ENCODE results near the gene CNN2. TPM values are rescaled to one million over a fixed set of nuclear protein-coding genes. Genes with fewer than 3 reads are reported as not detected.
A peak's percentile ranks its signal among the peaks of the same experiment; 100 is the strongest.

CNN2 gene
- polyA plus RNA-seq, 1 donor from 2014 or later, result 42.8 TPM

DNA sequence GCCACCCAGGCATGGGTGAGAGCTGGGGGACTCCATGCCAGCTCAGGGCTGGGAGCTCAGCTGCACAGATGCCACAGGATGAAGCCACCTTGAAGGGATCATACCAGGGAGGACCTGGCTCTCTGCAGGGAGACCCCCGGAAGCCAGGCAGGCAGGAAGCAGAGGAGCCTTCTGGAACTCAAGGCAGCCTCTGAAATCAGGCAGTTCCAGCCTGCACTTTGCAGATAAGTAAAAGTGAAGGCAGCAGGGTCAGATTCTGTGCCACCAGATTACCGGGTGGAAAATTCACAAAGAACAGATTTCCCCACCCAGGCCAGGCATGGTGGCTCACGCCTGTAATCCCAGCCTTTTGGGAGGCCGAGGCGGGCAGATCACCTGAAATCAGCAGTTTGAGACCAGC is 8.0 kb upstream of the CNN2 start:
- Histone ChIP-seq H3K9me3 (ENCODE audit: low read length) (no peaks in the 10 kb centered on the region), H3K9me2 (ENCODE audit: insufficient read depth, low read length) (no peaks in the 10 kb centered on the region), H3K9ac (ENCODE audit: low read length) (peak overlapping the region; percentile 16), H3K4me2 (ENCODE audit: low read length) (no peak overlapping the region), H2AFZ (ENCODE audit: low read depth, low read length) (no peak overlapping the region), H3F3A (ENCODE audit: insufficient read depth, low read length, poor library complexity, severe bottlenecking) (no peaks in the 10 kb centered on the region), H3K27me3 (ENCODE audit: insufficient read depth, low read depth, low read length) (no peaks in the 10 kb centered on the region), H3K27ac (ENCODE audit: low read length) (no peak overlapping the region), H4K20me1 (ENCODE audit: insufficient read depth) (peaks cover 12% of the 10 kb centered on the region), H3K79me2 (replicated peaks; ENCODE audit: insufficient read depth, low read length) (peaks cover 43% of the 10 kb centered on the region), H3K4me3 (ENCODE audit: low read length) (peak overlapping the region; percentile 16), H3K36me3 (ENCODE audit: insufficient read depth, low read length) (no peaks in the 10 kb centered on the region)
- TF ChIP-seq TAF1 (IDR thresholded peaks at IDR 0.05; ENCODE audit: low read depth), result no peak
- TF ChIP-seq MXI1 (conservative IDR thresholded peaks at IDR 0.05; ENCODE audit: poor library complexity, severe bottlenecking), result no peak
- no peak for TF ChIP-seq RAD21 (conservative IDR thresholded peaks at IDR 0.05)
- no peak for TF ChIP-seq SMC3 (conservative IDR thresholded peaks at IDR 0.05; ENCODE audit: poor library complexity)

DNA sequence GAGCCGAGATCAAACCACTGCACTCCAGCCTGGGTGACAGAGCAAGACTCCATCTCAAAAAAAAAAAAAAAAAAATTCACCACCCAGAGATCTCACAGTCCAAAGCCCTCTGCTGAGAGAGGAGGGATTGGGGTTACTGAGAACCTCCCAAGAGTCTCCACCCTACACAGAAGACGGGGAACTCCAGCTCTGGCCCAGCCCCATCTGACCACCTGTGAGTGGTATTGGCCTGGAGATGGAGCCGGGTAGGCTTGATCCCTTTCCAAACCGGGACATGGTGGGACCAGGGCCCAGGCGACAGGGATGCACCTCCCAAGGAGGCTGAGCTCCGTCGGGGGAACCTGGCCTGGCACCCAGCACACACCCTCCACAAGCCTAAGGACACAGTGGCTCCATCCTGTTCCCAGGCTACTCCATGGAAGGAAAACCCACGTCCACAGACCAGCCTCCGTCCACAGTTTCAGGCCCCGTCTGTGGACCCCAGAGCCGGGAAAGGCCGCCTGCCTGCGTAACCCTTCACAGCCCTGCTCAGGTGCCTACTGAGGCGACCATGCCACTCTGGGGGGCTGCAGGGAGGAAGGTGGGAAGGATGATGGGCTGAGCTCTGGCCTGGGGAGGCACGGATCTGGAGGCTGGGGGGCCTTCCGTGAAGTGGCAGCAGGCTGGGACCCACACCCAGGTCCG is 7.3 kb upstream of the CNN2 start:
- H3K9me3 ChIP-seq (ENCODE audit: low read length), result no peaks in the 10 kb centered on the region
- peaks cover 12% of the 10 kb centered on the region for H4K20me1 ChIP-seq (ENCODE audit: insufficient read depth)
- no peaks in the 10 kb centered on the region for H3F3A ChIP-seq (ENCODE audit: insufficient read depth, low read length, poor library complexity, severe bottlenecking)
- H3K27me3 ChIP-seq (ENCODE audit: insufficient read depth, low read depth, low read length), result no peaks in the 10 kb centered on the region
- H3K9ac ChIP-seq (ENCODE audit: low read length), result peak overlapping the region; percentile 85
- H2AFZ ChIP-seq (ENCODE audit: low read depth, low read length), result no peak overlapping the region
- H3K4me3 ChIP-seq (ENCODE audit: low read length), result peak overlapping the region; percentile 95
- no peak overlapping the region for H3K27ac ChIP-seq (ENCODE audit: low read length)
- peaks cover 43% of the 10 kb centered on the region for H3K79me2 ChIP-seq (replicated peaks; ENCODE audit: insufficient read depth, low read length)
- TF ChIP-seq EZH2 (IDR thresholded peaks at IDR 0.05; ENCODE audit: borderline replicate concordance, insufficient read depth, low read length, poor library complexity, severe bottlenecking), result no peak
- no peak for TF ChIP-seq CTCF (IDR thresholded peaks at IDR 0.05; ENCODE audit: poor library complexity, severe bottlenecking)
- no peak for TF ChIP-seq TAF1 (IDR thresholded peaks at IDR 0.05; ENCODE audit: low read depth)
- no peak for TF ChIP-seq EP300 (conservative IDR thresholded peaks at IDR 0.05; ENCODE audit: poor library complexity, severe bottlenecking)
- TF ChIP-seq MXI1 (conservative IDR thresholded peaks at IDR 0.05; ENCODE audit: poor library complexity, severe bottlenecking), result no peak
- TF ChIP-seq SMC3 (conservative IDR thresholded peaks at IDR 0.05; ENCODE audit: poor library complexity), result no peak
- TF ChIP-seq RAD21 (conservative IDR thresholded peaks at IDR 0.05), result no peak
- TF ChIP-seq REST (IDR thresholded peaks at IDR 0.05; ENCODE audit: borderline replicate concordance), result no peak
- TF ChIP-seq POLR2AphosphoS5 (IDR thresholded peaks at IDR 0.05), result no peak
- no peak overlapping the region for H3K4me2 ChIP-seq (ENCODE audit: low read length)
- H3K36me3 ChIP-seq (ENCODE audit: insufficient read depth, low read length), result no peaks in the 10 kb centered on the region
- H3K9me2 ChIP-seq (ENCODE audit: insufficient read depth, low read length), result no peaks in the 10 kb centered on the region

Measured in neural cell (in vitro differentiated cells).